Measurements from ENCODE around the gene PAK3. TPM values are rescaled to one million over a fixed set of nuclear protein-coding genes. Genes with fewer than 3 reads are reported as not detected.
A peak's percentile ranks its signal among the peaks of the same experiment; 100 is the strongest.

Gene PAK3
- total and polyA plus RNA-seq, 12 donors = 0.68 to 10.3 (median 3.5) TPM

DNA sequence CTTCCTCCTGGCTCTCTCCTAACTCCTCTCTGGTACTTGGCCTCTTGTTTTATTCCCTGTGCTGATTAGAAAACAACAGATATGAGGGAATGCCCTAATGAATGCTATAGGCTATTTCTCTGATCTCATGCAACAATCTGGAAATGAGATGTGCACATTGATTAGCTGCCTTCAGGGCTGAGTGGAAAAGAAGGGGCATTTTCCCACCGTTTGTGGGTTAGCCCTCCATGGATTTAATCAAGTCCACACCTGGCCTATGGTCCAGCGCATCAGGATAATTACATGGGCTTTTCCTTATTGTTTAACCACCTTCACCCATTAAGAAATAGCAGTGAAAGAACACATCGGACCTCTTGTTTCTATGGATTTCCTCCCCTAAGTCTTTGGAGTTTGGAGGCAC lies 104.3 kb downstream of the PAK3 start:
- no peak overlapping the region for H3K27ac ChIP-seq
- peaks cover 10% of the 10 kb centered on the region for H3K27me3 ChIP-seq
- intact Hi-C loops (cut with DNase I) = no loop called here
- no peak overlapping the region for H3K4me3 ChIP-seq
- TF ChIP-seq, protein P1, sequence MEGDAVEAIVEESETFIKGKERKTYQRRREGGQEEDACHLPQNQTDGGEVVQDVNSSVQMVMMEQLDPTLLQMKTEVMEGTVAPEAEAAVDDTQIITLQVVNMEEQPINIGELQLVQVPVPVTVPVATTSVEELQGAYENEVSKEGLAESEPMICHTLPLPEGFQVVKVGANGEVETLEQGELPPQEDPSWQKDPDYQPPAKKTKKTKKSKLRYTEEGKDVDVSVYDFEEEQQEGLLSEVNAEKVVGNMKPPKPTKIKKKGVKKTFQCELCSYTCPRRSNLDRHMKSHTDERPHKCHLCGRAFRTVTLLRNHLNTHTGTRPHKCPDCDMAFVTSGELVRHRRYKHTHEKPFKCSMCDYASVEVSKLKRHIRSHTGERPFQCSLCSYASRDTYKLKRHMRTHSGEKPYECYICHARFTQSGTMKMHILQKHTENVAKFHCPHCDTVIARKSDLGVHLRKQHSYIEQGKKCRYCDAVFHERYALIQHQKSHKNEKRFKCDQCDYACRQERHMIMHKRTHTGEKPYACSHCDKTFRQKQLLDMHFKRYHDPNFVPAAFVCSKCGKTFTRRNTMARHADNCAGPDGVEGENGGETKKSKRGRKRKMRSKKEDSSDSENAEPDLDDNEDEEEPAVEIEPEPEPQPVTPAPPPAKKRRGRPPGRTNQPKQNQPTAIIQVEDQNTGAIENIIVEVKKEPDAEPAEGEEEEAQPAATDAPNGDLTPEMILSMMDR (IDR thresholded peaks at IDR 0.05) = no peak
- no peak for TF ChIP-seq POLR2A (IDR thresholded peaks at IDR 0.05)
- 65 to 89% (median 80%) methylated on average over 2 to 3 of the region's 3 CpGs for WGBS, 4 donors
- no peak for DNase-seq
- H3K36me3 ChIP-seq (replicated peaks in 1 of 2) = no peaks in the 10 kb centered on the region
- H3K4me1 ChIP-seq (replicated peaks in 1 of 2) = no peaks in the 10 kb centered on the region
- H3K9me3 ChIP-seq (replicated peaks in 1 of 3) = no peaks in the 10 kb centered on the region

DNA sequence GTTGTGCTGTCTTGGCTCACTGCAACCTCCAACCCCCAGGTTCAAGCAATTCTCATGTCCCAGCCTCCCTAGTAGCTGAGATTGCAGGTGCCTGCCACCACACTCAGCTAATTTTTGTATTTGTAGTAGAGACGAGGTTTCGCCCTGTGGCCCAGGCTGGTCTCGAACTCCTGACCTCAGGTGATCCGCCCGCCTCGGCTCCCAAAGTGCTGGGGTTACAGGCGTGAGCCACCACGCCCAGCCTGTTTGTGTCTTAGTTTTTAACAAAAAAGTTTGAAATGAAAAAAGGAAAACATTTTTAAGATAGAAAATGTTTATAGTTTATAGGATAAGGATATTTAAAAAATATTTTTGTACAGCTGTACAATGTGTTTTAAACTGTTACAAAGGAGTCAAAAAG lies 111.9 kb downstream of the PAK3 start:
- TF ChIP-seq POLR2A (IDR thresholded peaks at IDR 0.05) = no peak
- TF ChIP-seq, protein P1 (IDR thresholded peaks at IDR 0.05) = no peak
- H3K4me1 ChIP-seq (replicated peaks in 1 of 2) = no peaks in the 10 kb centered on the region
- H3K4me3 ChIP-seq = no peak overlapping the region
- no peak for DNase-seq
- H3K27me3 ChIP-seq = peaks cover 4% of the 10 kb centered on the region
- 84 to 90% (median 89%) methylated on average over 8 of the region's 8 CpGs for WGBS, 4 donors
- no peaks in the 10 kb centered on the region for H3K9me3 ChIP-seq (replicated peaks in 1 of 3)
- H3K36me3 ChIP-seq (replicated peaks in 1 of 2) = no peaks in the 10 kb centered on the region
- intact Hi-C loops (cut with DNase I) = no loop called here
- no peak overlapping the region for H3K27ac ChIP-seq

DNA sequence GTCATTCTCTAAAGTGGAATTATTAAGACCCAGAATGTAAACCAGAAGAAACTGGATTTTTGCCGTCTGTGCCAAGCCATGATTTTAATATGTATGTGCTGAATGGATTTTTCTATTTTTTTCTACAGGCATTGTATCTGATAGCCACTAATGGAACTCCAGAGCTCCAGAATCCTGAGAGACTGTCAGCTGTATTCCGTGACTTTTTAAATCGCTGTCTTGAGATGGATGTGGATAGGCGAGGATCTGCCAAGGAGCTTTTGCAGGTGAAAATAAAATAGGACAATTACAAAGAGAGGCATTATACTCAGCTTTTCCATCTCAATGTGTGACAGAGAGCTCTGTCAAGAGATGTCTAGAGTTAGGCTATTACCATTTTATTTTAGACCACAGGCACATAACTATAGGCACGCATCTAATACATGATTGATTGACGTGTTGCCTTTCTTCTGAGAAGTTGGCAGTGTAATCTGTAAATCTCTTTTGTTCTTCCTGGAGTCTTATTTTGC lies 120.4 kb downstream of the PAK3 start:
- no peak overlapping the region for H3K27ac ChIP-seq
- H3K4me1 ChIP-seq (replicated peaks in 1 of 2) = no peaks in the 10 kb centered on the region
- intact Hi-C loops (cut with DNase I) = no loop called here
- no peaks in the 10 kb centered on the region for H3K36me3 ChIP-seq (replicated peaks in 1 of 2)
- no peak overlapping the region for H3K4me3 ChIP-seq
- WGBS, 4 donors = 80 to 91% (median 86%) methylated on average over 6 of the region's 6 CpGs
- TF ChIP-seq POLR2A (IDR thresholded peaks at IDR 0.05) = no peak
- TF ChIP-seq, protein P1 (IDR thresholded peaks at IDR 0.05) = no peak
- H3K27me3 ChIP-seq = peaks cover 26% of the 10 kb centered on the region
- H3K9me3 ChIP-seq (replicated peaks in 1 of 3) = no peaks in the 10 kb centered on the region
- no peak for DNase-seq

DNA sequence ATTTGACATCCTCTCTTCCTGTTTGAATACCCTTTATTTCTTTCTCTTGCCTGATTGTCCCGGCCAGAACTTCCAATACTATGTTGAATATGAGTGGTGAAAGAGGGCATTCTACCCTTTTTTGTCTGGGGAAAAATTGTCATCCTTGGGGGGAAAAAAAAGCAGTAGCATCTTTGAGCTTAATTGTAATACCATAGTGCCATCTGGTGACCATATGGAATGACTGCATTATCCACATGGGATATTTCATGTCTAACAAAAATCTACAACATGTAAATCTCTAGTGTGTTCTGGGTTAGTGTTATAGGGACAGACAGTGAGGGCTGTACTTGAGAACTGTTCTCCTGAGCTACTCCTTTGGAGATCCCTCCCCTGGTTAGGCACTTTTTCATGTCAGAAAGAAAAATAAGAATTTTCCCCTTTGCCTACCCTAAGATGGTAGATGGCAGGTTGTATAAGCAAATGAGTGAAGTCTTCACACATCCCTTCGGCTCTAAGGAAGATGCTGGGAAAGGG lies 148.3 kb downstream of the PAK3 start:
- H3K27me3 ChIP-seq = peaks cover 4% of the 10 kb centered on the region
- H3K4me1 ChIP-seq (replicated peaks in 1 of 2) = no peaks in the 10 kb centered on the region
- no peak overlapping the region for H3K4me3 ChIP-seq
- no peaks in the 10 kb centered on the region for H3K9me3 ChIP-seq (replicated peaks in 1 of 3)
- WGBS, 4 donors = 24 to 37% (median 30%) methylated on average over 2 of the region's 2 CpGs
- no peak for DNase-seq
- H3K27ac ChIP-seq = no peak overlapping the region
- intact Hi-C loops (cut with DNase I) = no loop called here
- TF ChIP-seq, protein P1 (IDR thresholded peaks at IDR 0.05) = peak in 4 of 6 experiments; percentile 17 to 48 (median 38)
- TF ChIP-seq POLR2A (IDR thresholded peaks at IDR 0.05) = no peak
- no peaks in the 10 kb centered on the region for H3K36me3 ChIP-seq (replicated peaks in 1 of 2)

Measured in adrenal gland (tissue), 12 donors.